ENCODE data around the gene MERTK. TPM values are rescaled to one million over a fixed set of nuclear protein-coding genes. Genes with fewer than 3 reads are reported as not detected.

Gene MERTK
- total and polyA plus RNA-seq, 2 of the 13 experiments (the other 11 are each of a cell fraction or from before 2014, with no cell fraction given) = 37.3 to 44.7 TPM

- TF ChIP-seq CSRNP2 (CRISPR knock-in tag; conservative IDR thresholded peaks at IDR 0.05; ENCODE audit: low read depth) = peak; percentile 9; the same call in 1 of the 2 replicates
- TF ChIP-seq MIER3 (CRISPR knock-in tag; IDR thresholded peaks at IDR 0.05; ENCODE audit: borderline replicate concordance) = peak; percentile 39; the same call in 1 of the 2 replicates
- peak; percentile 86 for TF ChIP-seq STAG1 (CRISPR knock-in tag; IDR thresholded peaks at IDR 0.05)
- TF ChIP-seq ZNF124 (CRISPR knock-in tag; IDR thresholded peaks at IDR 0.05) = no peak
- TF ChIP-seq PAX8 (CRISPR knock-in tag; IDR thresholded peaks at IDR 0.05; ENCODE audit: borderline replicate concordance) = no peak
- peak; percentile 89 for TF ChIP-seq HOXA3 (CRISPR knock-in tag; IDR thresholded peaks at IDR 0.05)
- TF ChIP-seq MTF1 (CRISPR knock-in tag; IDR thresholded peaks at IDR 0.05) = no peak
- TF ChIP-seq SKIL (CRISPR knock-in tag; IDR thresholded peaks at IDR 0.05; ENCODE audit: borderline replicate concordance) = peak; percentile 70; the same call in 1 of the 2 replicates
- no peak for TF ChIP-seq ZNF484 (CRISPR knock-in tag; IDR thresholded peaks at IDR 0.05; ENCODE audit: borderline replicate concordance, low read depth)
- TF ChIP-seq ZNF572 (CRISPR knock-in tag; IDR thresholded peaks at IDR 0.05) = peak; percentile 96; the same call in 1 of the 2 replicates
- TF ChIP-seq CREB3 (CRISPR knock-in tag; IDR thresholded peaks at IDR 0.05) = no peak; the same call in 1 of the 2 replicates
- peak; percentile 86; the same call in 1 of the 2 replicates for TF ChIP-seq DNMT3B (CRISPR knock-in tag; conservative IDR thresholded peaks at IDR 0.05)
- TF ChIP-seq NFIC (IDR thresholded peaks at IDR 0.05; ENCODE audit: low read length) = no peak
- peak; percentile 4; the same call in 1 of the 2 replicates for TF ChIP-seq MNT (IDR thresholded peaks at IDR 0.05)
- peak; percentile 99 for TF ChIP-seq HNRNPK (IDR thresholded peaks at IDR 0.05; ENCODE audit: low read depth, low read length, poor library complexity, severe bottlenecking)
- peak; percentile 13; the same call in 1 of the 2 replicates for TF ChIP-seq SMC3 (IDR thresholded peaks at IDR 0.05; ENCODE audit: low read length)
- 0 out of 2 replicates have a peak, but pooled peaks have one; percentile 7 for TF ChIP-seq HNF4G (IDR thresholded peaks at IDR 0.05; ENCODE audit: borderline replicate concordance, low read depth, low read length)
- TF ChIP-seq HNF4G (CRISPR knock-in tag; IDR thresholded peaks at IDR 0.05; ENCODE audit: borderline replicate concordance, low read depth) = peak; percentile 71; the same call in 1 of the 2 replicates
- TF ChIP-seq JDP2 (CRISPR knock-in tag; IDR thresholded peaks at IDR 0.05; ENCODE audit: borderline replicate concordance) = no peak; the same call in 1 of the 2 replicates
- TF ChIP-seq TCF7L2 (IDR thresholded peaks at IDR 0.05; ENCODE audit: low read depth, low read length) = no peak
Observed at GRCh38 chr2:111897924-111898702, at the start of gene MERTK (continued).
